Kidney (tissue), 14 donors: Measurements from ENCODE around the gene MTCL1. TPM values are rescaled to one million over a fixed set of nuclear protein-coding genes. Genes with fewer than 3 reads are reported as not detected.
"Not testable (repeated sequence)": the region's sequence is repeated elsewhere in the genome, so short reads cannot be mapped to it uniquely, and the experiment has no call there.

Experiments used
- DNase-seq, 5 donors: peaks; one replicate each; pipeline ENCODE4 v3.0.0-alpha.2; 2013 to 2020
- FAIRE-seq: peaks from 2 replicates; lab custom pipeline; 2012; peaks lifted over from hg19 to GRCh38; lab: Jason Lieb, UNC
- H3K27ac ChIP-seq, 2 donors: one replicate each; pipeline ENCODE4 v1.7.0; 2013; ENCODE audit warnings: low read depth in 2 of 2, low read length in 2 of 2, inconsistent platforms in 1 of 2
- H3K27me3 ChIP-seq: one replicate; pipeline ENCODE4 v1.7.1; 2013; ENCODE audit warnings: low read length, inconsistent platforms; ENCODE audit not compliant: control insufficient read depth, insufficient read depth
- H3K36me3 ChIP-seq, 3 donors: one replicate each; pipeline versions ENCODE4 v1.7.0 to v1.7.1; 2013; ENCODE audit warnings: low read length in 3 of 3, control low read depth in 1 of 3, inconsistent platforms in 1 of 3; ENCODE audit not compliant: insufficient read depth in 3 of 3, control insufficient read depth in 2 of 3
- H3K4me1 ChIP-seq, 3 donors: one replicate each; pipeline versions ENCODE4 v1.7.0 to v1.7.1; 2013; ENCODE audit warnings: low read length in 3 of 3, inconsistent platforms in 1 of 3, low read depth in 1 of 3; ENCODE audit not compliant: control insufficient read depth in 2 of 3, insufficient read depth in 2 of 3
- H3K4me3 ChIP-seq, 3 donors: one replicate each; pipeline versions ENCODE4 v1.7.0 to v1.8.1; 2013; ENCODE audit warnings: low read length in 3 of 3, control low read depth in 1 of 3, inconsistent platforms in 1 of 3
- H3K9ac ChIP-seq, 3 donors: one replicate each; pipeline versions ENCODE4 v1.7.0 to v1.7.1; 2013; ENCODE audit warnings: low read length in 3 of 3, control low read depth in 1 of 3, inconsistent platforms in 1 of 3
- H3K9me3 ChIP-seq, 3 donors: one replicate each; pipeline versions ENCODE4 v1.7.0 to v1.7.1; 2013; ENCODE audit warnings: low read length in 3 of 3, control low read depth in 1 of 3, inconsistent platforms in 1 of 3; ENCODE audit not compliant: control insufficient read depth in 2 of 3, insufficient read depth in 1 of 3
- CTCF ChIP-seq: IDR thresholded peaks from 3 replicates; pipeline ENCODE4 v1.5.1; 2012; ENCODE audit warnings: mild to moderate bottlenecking, moderate library complexity, borderline replicate concordance; ENCODE audit not compliant: insufficient read depth; ENCODE audit errors: extremely low read depth
- intact Hi-C: fragments of 100-400 bp; cut with DNase I; formaldehyde crosslinking; loops from one replicate; pipeline ENCODE4 v1.11.1; 2022
- polyA plus RNA-seq: library from polyadenylated mRNA; stranded (reverse); fragments of 350-450 nt; fragmentation: Illumina TruSeq; extraction: RNeasy Lipid Tissue Mini Kit (QIAGEN cat#74804); gene quantifications from one replicate; pipeline ENCODE4 v1.2.3, GENCODE V29; 2014; ENCODE audit warnings: low read depth, low replicate concordance; ENCODE audit not compliant: insufficient read depth
- total RNA-seq: library from RNA; stranded (reverse); fragmentation: NEBNext Ultra II Directional; extraction: Animal tissue kit (Norgen Biotek cat#: 25700); gene quantifications from one replicate; pipeline ENCODE4 v1.2.1, GENCODE V29; 2021
- donor health status: control.
- donor health status: control.
- donor health status: control.
- donor health status: control.
- donor health status: control.
- donor health status: DM: yes; HTN: yes; CAD: no.
- donor health status: Normal renal cell carcinoma (clear cell type).

MTCL1 gene
- total and polyA plus RNA-seq, 2 donors from 2014 or later: 2.5 to 15.3 TPM

GRCh38 chr18:8758466-8758865 lies 53.1 kb downstream of the MTCL1 start:
- no peak for TF ChIP-seq CTCF
- Histone ChIP-seq H3K9ac (no peak overlapping the region), H3K9me3 (no peaks in the 10 kb centered on the region), H3K27me3 (no peaks in the 10 kb centered on the region), H3K4me1 (no peaks in the 10 kb centered on the region), H3K4me3 (no peak overlapping the region), H3K36me3 (no peaks in the 10 kb centered on the region), H3K27ac (no peak overlapping the region)
- FAIRE-seq (no peak), DNase-seq (no peak)
- intact Hi-C loops: no loop called here

- FAIRE-seq (no peak), DNase-seq (no peak)
- Histone ChIP-seq H3K4me3 (no peak overlapping the region), H3K9me3 (no peaks in the 10 kb centered on the region), H3K27me3 (no peaks in the 10 kb centered on the region), H3K4me1 (no peaks in the 10 kb centered on the region), H3K27ac (no peak overlapping the region), H3K9ac (no peak overlapping the region), H3K36me3 (no peaks in the 10 kb centered on the region)
- no peak for TF ChIP-seq CTCF
- intact Hi-C loops: no loop called here
Observed at GRCh38 chr18:8760984-8761383, 55.6 kb downstream of the MTCL1 start.

- H3K9me3 ChIP-seq, FAIRE-seq, H3K4me3 ChIP-seq, H3K4me1 ChIP-seq, H3K27ac ChIP-seq, DNase-seq, intact Hi-C loops, H3K27me3 ChIP-seq, H3K9ac ChIP-seq, H3K36me3 ChIP-seq: not testable (repeated sequence)
Observed at GRCh38 chr18:8761535-8761934, 56.2 kb downstream of the MTCL1 start.

- no peak for TF ChIP-seq CTCF
- Histone ChIP-seq H3K27ac (no peak overlapping the region), H3K9ac (no peak overlapping the region), H3K4me3 (no peak overlapping the region), H3K9me3 (no peaks in the 10 kb centered on the region), H3K36me3 (no peaks in the 10 kb centered on the region), H3K27me3 (no peaks in the 10 kb centered on the region), H3K4me1 (no peaks in the 10 kb centered on the region)
- no peak for DNase-seq
- intact Hi-C loops: no loop called here
- FAIRE-seq: no peak
Observed at GRCh38 chr18:8762968-8763367, 57.6 kb downstream of the MTCL1 start.
